GM23338 (cell line): Measurements from ENCODE around the gene TBC1D21.

Source experiments
- CREB1 ChIP-seq: fragments of 250-450 bp; sonication (Bioruptor Pico); IDR thresholded peaks from 2 replicates; pipeline ENCODE4 v1.5.0; 2020; ENCODE audit warnings: low read depth, mild to moderate bottlenecking, moderate library complexity
- EZH2 ChIP-seq: fragments of 200-600 bp; sonication (generic); IDR thresholded peaks from one replicate; pipeline ENCODE4 v1.8.0; 2017; ENCODE audit warnings: antibody characterized with exemption, mild to moderate bottlenecking, low read depth; ENCODE audit not compliant: unreplicated experiment
- EZH2phosphoT487 ChIP-seq: fragments of 200-600 bp; sonication (generic); IDR thresholded peaks from one replicate; pipeline ENCODE4 v1.8.1; 2018; ENCODE audit warnings: antibody characterized with exemption; ENCODE audit not compliant: unreplicated experiment
- JUNB ChIP-seq: IDR thresholded peaks from one replicate; pipeline ENCODE4 v1.6.1; 2016; ENCODE audit warnings: antibody characterized with exemption; ENCODE audit not compliant: unreplicated experiment
- POLR2AphosphoS5 ChIP-seq: IDR thresholded peaks from 2 replicates; pipeline ENCODE4 v1.6.1; 2016; ENCODE audit warnings: antibody characterized with exemption, low read depth
- STAT1 ChIP-seq: IDR thresholded peaks from one replicate; pipeline ENCODE4 v1.6.1; 2016; ENCODE audit warnings: antibody characterized with exemption; ENCODE audit not compliant: unreplicated experiment
- ZNF114 ChIP-seq: fragments of 250-450 bp; sonication (Bioruptor Pico); IDR thresholded peaks from 2 replicates; pipeline ENCODE4 v1.5.0; 2020; ENCODE audit warnings: mild to moderate bottlenecking, moderate library complexity
- TF ChIP-seq, protein P1 (sequence below), 2 experiments: fragments of 200-600 bp in 1 of 2; sonication (generic) in 1 of 2; conservative IDR thresholded peaks; 2 replicates each; pipeline versions ENCODE4 v1.5.1 to v1.6.1; 2016 to 2017; ENCODE audit warnings: antibody characterized with exemption in 2 of 2, low read depth in 2 of 2, mild to moderate bottlenecking in 2 of 2, moderate library complexity in 1 of 2
- TF ChIP-seq, protein P2 (sequence below): IDR thresholded peaks from one replicate; pipeline ENCODE4 v1.6.1; 2018; ENCODE audit warnings: antibody characterized with exemption; ENCODE audit not compliant: unreplicated experiment
- TF ChIP-seq, protein P3 (sequence below): fragments of 250-450 bp; sonication (Bioruptor Pico); IDR thresholded peaks from 2 replicates; pipeline ENCODE4 v1.5.0; 2020; ENCODE audit warnings: mild to moderate bottlenecking, moderate library complexity
- TF ChIP-seq, protein P4 (sequence below): IDR thresholded peaks from 2 replicates; pipeline ENCODE4 v1.6.1; 2016; ENCODE audit warnings: antibody characterized with exemption

DNA sequence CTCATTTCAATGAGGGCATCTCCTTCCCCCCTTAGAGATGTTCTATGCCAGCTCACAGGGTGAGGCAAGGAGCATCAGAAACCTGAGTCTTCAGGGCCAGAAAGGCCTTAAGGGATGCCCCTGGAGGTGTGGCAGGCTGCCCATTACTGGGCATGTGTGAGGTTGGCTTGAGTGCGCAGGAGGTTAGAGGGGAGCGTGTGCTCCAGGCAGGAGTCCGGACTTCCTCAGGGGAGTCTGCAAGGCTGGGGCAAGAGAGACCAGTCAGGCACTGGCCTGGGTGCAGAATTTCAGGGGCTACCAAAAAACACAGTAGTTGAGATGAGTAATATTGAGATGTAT lies 54.8 kb downstream of the TBC1D21 start:
- TF ChIP-seq POLR2AphosphoS5 (no peak), CREB1 (CRISPR knock-in tag) (no peak), EZH2 (no peak), EZH2phosphoT487 (no peak), ZNF114 (CRISPR knock-in tag) (no peak), JUNB (no peak), STAT1 (no peak)
- TF ChIP-seq, protein P1, sequence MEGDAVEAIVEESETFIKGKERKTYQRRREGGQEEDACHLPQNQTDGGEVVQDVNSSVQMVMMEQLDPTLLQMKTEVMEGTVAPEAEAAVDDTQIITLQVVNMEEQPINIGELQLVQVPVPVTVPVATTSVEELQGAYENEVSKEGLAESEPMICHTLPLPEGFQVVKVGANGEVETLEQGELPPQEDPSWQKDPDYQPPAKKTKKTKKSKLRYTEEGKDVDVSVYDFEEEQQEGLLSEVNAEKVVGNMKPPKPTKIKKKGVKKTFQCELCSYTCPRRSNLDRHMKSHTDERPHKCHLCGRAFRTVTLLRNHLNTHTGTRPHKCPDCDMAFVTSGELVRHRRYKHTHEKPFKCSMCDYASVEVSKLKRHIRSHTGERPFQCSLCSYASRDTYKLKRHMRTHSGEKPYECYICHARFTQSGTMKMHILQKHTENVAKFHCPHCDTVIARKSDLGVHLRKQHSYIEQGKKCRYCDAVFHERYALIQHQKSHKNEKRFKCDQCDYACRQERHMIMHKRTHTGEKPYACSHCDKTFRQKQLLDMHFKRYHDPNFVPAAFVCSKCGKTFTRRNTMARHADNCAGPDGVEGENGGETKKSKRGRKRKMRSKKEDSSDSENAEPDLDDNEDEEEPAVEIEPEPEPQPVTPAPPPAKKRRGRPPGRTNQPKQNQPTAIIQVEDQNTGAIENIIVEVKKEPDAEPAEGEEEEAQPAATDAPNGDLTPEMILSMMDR (conservative IDR thresholded peaks at IDR 0.05; ENCODE audit: low read depth in 2 of 2), result no peak
- TF ChIP-seq, protein P2, sequence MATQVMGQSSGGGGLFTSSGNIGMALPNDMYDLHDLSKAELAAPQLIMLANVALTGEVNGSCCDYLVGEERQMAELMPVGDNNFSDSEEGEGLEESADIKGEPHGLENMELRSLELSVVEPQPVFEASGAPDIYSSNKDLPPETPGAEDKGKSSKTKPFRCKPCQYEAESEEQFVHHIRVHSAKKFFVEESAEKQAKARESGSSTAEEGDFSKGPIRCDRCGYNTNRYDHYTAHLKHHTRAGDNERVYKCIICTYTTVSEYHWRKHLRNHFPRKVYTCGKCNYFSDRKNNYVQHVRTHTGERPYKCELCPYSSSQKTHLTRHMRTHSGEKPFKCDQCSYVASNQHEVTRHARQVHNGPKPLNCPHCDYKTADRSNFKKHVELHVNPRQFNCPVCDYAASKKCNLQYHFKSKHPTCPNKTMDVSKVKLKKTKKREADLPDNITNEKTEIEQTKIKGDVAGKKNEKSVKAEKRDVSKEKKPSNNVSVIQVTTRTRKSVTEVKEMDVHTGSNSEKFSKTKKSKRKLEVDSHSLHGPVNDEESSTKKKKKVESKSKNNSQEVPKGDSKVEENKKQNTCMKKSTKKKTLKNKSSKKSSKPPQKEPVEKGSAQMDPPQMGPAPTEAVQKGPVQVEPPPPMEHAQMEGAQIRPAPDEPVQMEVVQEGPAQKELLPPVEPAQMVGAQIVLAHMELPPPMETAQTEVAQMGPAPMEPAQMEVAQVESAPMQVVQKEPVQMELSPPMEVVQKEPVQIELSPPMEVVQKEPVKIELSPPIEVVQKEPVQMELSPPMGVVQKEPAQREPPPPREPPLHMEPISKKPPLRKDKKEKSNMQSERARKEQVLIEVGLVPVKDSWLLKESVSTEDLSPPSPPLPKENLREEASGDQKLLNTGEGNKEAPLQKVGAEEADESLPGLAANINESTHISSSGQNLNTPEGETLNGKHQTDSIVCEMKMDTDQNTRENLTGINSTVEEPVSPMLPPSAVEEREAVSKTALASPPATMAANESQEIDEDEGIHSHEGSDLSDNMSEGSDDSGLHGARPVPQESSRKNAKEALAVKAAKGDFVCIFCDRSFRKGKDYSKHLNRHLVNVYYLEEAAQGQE, result no peak
- TF ChIP-seq, protein P3, sequence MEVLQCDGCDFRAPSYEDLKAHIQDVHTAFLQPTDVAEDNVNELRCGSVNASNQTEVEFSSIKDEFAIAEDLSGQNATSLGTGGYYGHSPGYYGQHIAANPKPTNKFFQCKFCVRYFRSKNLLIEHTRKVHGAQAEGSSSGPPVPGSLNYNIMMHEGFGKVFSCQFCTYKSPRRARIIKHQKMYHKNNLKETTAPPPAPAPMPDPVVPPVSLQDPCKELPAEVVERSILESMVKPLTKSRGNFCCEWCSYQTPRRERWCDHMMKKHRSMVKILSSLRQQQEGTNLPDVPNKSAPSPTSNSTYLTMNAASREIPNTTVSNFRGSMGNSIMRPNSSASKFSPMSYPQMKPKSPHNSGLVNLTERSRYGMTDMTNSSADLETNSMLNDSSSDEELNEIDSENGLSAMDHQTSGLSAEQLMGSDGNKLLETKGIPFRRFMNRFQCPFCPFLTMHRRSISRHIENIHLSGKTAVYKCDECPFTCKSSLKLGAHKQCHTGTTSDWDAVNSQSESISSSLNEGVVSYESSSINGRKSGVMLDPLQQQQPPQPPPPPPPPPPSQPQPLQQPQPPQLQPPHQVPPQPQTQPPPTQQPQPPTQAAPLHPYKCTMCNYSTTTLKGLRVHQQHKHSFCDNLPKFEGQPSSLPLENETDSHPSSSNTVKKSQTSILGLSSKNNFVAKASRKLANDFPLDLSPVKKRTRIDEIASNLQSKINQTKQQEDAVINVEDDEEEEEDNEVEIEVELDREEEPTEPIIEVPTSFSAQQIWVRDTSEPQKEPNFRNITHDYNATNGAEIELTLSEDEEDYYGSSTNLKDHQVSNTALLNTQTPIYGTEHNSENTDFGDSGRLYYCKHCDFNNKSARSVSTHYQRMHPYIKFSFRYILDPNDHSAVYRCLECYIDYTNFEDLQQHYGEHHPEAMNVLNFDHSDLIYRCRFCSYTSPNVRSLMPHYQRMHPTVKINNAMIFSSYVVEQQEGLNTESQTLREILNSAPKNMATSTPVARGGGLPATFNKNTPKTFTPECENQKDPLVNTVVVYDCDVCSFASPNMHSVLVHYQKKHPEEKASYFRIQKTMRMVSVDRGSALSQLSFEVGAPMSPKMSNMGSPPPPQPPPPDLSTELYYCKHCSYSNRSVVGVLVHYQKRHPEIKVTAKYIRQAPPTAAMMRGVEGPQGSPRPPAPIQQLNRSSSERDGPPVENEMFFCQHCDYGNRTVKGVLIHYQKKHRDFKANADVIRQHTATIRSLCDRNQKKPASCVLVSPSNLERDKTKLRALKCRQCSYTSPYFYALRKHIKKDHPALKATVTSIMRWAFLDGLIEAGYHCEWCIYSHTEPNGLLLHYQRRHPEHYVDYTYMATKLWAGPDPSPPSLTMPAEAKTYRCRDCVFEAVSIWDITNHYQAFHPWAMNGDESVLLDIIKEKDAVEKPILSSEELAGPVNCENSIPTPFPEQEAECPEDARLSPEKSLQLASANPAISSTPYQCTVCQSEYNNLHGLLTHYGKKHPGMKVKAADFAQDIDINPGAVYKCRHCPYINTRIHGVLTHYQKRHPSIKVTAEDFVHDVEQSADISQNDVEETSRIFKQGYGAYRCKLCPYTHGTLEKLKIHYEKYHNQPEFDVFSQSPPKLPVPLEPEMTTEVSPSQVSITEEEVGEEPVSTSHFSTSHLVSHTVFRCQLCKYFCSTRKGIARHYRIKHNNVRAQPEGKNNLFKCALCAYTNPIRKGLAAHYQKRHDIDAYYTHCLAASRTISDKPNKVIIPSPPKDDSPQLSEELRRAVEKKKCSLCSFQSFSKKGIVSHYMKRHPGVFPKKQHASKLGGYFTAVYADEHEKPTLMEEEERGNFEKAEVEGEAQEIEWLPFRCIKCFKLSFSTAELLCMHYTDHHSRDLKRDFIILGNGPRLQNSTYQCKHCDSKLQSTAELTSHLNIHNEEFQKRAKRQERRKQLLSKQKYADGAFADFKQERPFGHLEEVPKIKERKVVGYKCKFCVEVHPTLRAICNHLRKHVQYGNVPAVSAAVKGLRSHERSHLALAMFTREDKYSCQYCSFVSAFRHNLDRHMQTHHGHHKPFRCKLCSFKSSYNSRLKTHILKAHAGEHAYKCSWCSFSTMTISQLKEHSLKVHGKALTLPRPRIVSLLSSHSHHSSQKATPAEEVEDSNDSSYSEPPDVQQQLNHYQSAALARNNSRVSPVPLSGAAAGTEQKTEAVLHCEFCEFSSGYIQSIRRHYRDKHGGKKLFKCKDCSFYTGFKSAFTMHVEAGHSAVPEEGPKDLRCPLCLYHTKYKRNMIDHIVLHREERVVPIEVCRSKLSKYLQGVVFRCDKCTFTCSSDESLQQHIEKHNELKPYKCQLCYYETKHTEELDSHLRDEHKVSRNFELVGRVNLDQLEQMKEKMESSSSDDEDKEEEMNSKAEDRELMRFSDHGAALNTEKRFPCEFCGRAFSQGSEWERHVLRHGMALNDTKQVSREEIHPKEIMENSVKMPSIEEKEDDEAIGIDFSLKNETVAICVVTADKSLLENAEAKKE (CRISPR knock-in tag), result no peak
- TF ChIP-seq, protein P4, sequence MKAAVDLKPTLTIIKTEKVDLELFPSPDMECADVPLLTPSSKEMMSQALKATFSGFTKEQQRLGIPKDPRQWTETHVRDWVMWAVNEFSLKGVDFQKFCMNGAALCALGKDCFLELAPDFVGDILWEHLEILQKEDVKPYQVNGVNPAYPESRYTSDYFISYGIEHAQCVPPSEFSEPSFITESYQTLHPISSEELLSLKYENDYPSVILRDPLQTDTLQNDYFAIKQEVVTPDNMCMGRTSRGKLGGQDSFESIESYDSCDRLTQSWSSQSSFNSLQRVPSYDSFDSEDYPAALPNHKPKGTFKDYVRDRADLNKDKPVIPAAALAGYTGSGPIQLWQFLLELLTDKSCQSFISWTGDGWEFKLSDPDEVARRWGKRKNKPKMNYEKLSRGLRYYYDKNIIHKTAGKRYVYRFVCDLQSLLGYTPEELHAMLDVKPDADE, result no peak
